K562 (cell line): ENCODE measurements around the gene AKIRIN1. TPM values are rescaled to one million over a fixed set of nuclear protein-coding genes. Genes with fewer than 3 reads are reported as not detected.

ENCODE experiments used
- ATAC-seq: fragments of 200-7000 bp; cut with Tn5 transposase; 3 replicates; pipeline ENCODE4 v1.9.1; 2020; ENCODE audit warnings: moderate library complexity
- BruUV-seq: library from RNA; stranded (reverse); fragments of 400-500 nt; replicated peaks from 2 replicates; lab custom pipeline; 2021; lab: Mats Ljungman, UMichigan
- CTCF ChIA-PET: fragments of 300-600 bp; formaldehyde crosslinking; extraction: SDS; loops from one replicate; lab custom pipeline; 2021; ENCODE audit warnings: low intra/inter-chr PET ratio; lab: Yijun Ruan, JAX
- POLR2A ChIA-PET: fragments of 300-600, 350-650 bp; sonication (Branson Sonifier 250); formaldehyde crosslinking; extraction: SDS; loops from one replicate; lab custom pipeline; 2021; ENCODE audit warnings: antibody characterized with exemption, inconsistent platforms; lab: Yijun Ruan, JAX
- DNase-seq, 4 experiments: peaks; one replicate each; pipeline versions ENCODE4 v3.0.0 to v3.0.0-alpha.2; 2011 to 2018; ENCODE audit warnings: low spot score in 3 of 4, mixed read lengths in 3 of 4; ENCODE audit errors: extremely low read depth in 1 of 4
- FAIRE-seq: peaks from 2 replicates; lab custom pipeline; 2011; peaks lifted over from hg19 to GRCh38; lab: Jason Lieb, UNC
- H2AFZ ChIP-seq: 2 replicates; pipeline ENCODE4 v1.6.0; 2011; ENCODE audit warnings: low read depth, low read length, control low read depth, inconsistent platforms
- H3K27ac ChIP-seq: fragments of 200-600 bp; 3 replicates; pipeline ENCODE4 v1.8.0; 2011; ENCODE audit warnings: low read depth, mild to moderate bottlenecking, control low read depth, inconsistent platforms, low read length, moderate library complexity, mixed read lengths; ENCODE audit errors: extremely low read depth
- H3K27me3 ChIP-seq, 2 experiments: fragments of 300-600 bp in 1 of 2; 2 replicates in 1 of 2; 3 replicates in 1 of 2; pipeline versions ENCODE4 v1.6.0 to v1.8.0; 2011; ENCODE audit warnings: inconsistent platforms in 2 of 2, low read length in 2 of 2, mild to moderate bottlenecking in 1 of 2, mixed read lengths in 1 of 2, moderate library complexity in 1 of 2; ENCODE audit not compliant: control insufficient read depth in 2 of 2, insufficient read depth in 2 of 2
- H3K36me3 ChIP-seq: fragments of 300-600 bp; 3 replicates; pipeline ENCODE4 v1.8.0; 2011; ENCODE audit warnings: mild to moderate bottlenecking, low read length, inconsistent platforms; ENCODE audit not compliant: control insufficient read depth, insufficient read depth
- H3K4me1 ChIP-seq, 2 experiments: fragments of 200-600 bp in 1 of 2; replicated peaks in 1 of 2; 2 replicates in 1 of 2; 3 replicates in 1 of 2; pipeline versions ENCODE4 v1.5.1 to v1.8.0; 2011; ENCODE audit warnings: inconsistent platforms in 2 of 2, low read length in 2 of 2, mild to moderate bottlenecking in 1 of 2, mixed read lengths in 1 of 2, moderate library complexity in 1 of 2; ENCODE audit not compliant: control insufficient read depth in 2 of 2, insufficient read depth in 2 of 2
- H3K4me2 ChIP-seq: 2 replicates; pipeline ENCODE4 v1.6.1; 2011; ENCODE audit warnings: low read length, control low read depth, inconsistent platforms, mixed read lengths; ENCODE audit not compliant: insufficient read depth
- H3K4me3 ChIP-seq: fragments of 200-600 bp; sonication (generic), shearing (Covaris generic); 2 replicates; pipeline ENCODE4 v1.5.1; 2016; ENCODE audit warnings: control low read depth, inconsistent platforms
- H3K79me2 ChIP-seq: fragments of 200-600 bp; 3 replicates; pipeline ENCODE4 v1.8.0; 2011; ENCODE audit warnings: low read length, inconsistent platforms; ENCODE audit not compliant: control insufficient read depth, insufficient read depth
- H3K9ac ChIP-seq, 2 experiments: 2 replicates each; pipeline versions ENCODE4 v1.6.0 to v1.6.1; 2011; ENCODE audit warnings: low read depth in 2 of 2, low read length in 2 of 2, control low read depth in 1 of 2, inconsistent platforms in 1 of 2, mild to moderate bottlenecking in 1 of 2, mixed read lengths in 1 of 2; ENCODE audit not compliant: insufficient read depth in 1 of 2
- H3K9me1 ChIP-seq: one replicate; pipeline ENCODE4 v1.6.0; 2011; ENCODE audit warnings: inconsistent platforms, mild to moderate bottlenecking, low read length, moderate library complexity; ENCODE audit not compliant: control insufficient read depth, insufficient read depth
- H3K9me3 ChIP-seq: replicated peaks from 2 replicates; pipeline ENCODE4 v1.5.1; 2011; ENCODE audit warnings: low read depth, low read length, inconsistent platforms; ENCODE audit not compliant: control insufficient read depth, insufficient read depth
- H4K20me1 ChIP-seq: replicated peaks from 2 replicates; pipeline ENCODE4 v1.6.1; 2011; ENCODE audit warnings: low read length, inconsistent platforms, mixed read lengths; ENCODE audit not compliant: control insufficient read depth, insufficient read depth
- DEAF1 ChIP-seq: fragments of 450-650 bp; formaldehyde crosslinking; IDR thresholded peaks from 2 replicates; pipeline ENCODE4 v1.4.0; 2020; ENCODE audit warnings: mild to moderate bottlenecking, moderate library complexity
- ELF2 ChIP-seq: fragments of 250-450 bp; sonication (Bioruptor Pico); IDR thresholded peaks from 2 replicates; pipeline ENCODE4 v1.5.0; 2021; ENCODE audit warnings: mild to moderate bottlenecking
- PREB ChIP-seq: sonication (generic); formaldehyde crosslinking; IDR thresholded peaks from 2 replicates; pipeline ENCODE4 v1.8.1; 2023; ENCODE audit warnings: mild to moderate bottlenecking, missing genetic modification reagents
- ZC3H11A ChIP-seq: IDR thresholded peaks from 2 replicates; pipeline ENCODE4 v1.6.1; 2012; ENCODE audit warnings: low read depth, low read length, improper control_type of control experiment
- ZNF133 ChIP-seq: fragments of 250-450 bp; sonication (Bioruptor Pico); IDR thresholded peaks from 2 replicates; pipeline ENCODE4 v1.4.0; 2020; ENCODE audit warnings: mild to moderate bottlenecking
- WGBS: fragments of 100-300 bp; shearing (Covaris generic); methylation state at CpG from one replicate; pipeline ENCODE4 v1.1.6; 2016; ENCODE audit warnings: low coverage, mixed read lengths; ENCODE audit not compliant: insufficient coverage; ENCODE audit errors: missing lambda C conversion rate; 5-methylcytosine and 5-hydroxymethylcytosine counted together
- in situ Hi-C: fragments of 300-500 bp; cut with MboI; formaldehyde crosslinking; loops from 4 replicates; pipeline ENCODE4 v1.15.0; 2018; ENCODE audit warnings: inconsistent platforms, mixed read lengths
- intact Hi-C: fragments of 100-400 bp; cut with micrococcal nuclease; formaldehyde crosslinking; loops from 2 replicates; pipeline ENCODE4 v1.14.2; 2022
- polyA plus RNA-seq, 8 experiments: library from polyadenylated mRNA; depleted of rRNA in 4 of 8; stranded (reverse) in 5 of 8; unstranded in 3 of 8; fragments of >200 nt; fragmentation: Nextera tagmentation in 2 of 8; fragmentation: Illumina TruSeq in 1 of 8; extraction: Ambion mirVana in 2 of 8; extraction: Trizol in 1 of 8; gene quantifications; 2 replicates each; pipeline versions ENCODE4 v1.2.1 to v1.2.3, GENCODE V29; 2011 to 2014; ENCODE audit warnings: inconsistent platforms in 1 of 8, missing spikeins in 1 of 8
- total RNA-seq, 7 experiments: library from RNA; depleted of rRNA in 6 of 7; stranded (reverse); fragments of >200 nt in 6 of 7; fragmentation: Illumina TruSeq in 2 of 7; extraction: Trizol in 2 of 7; gene quantifications; 2 replicates each; pipeline versions ENCODE4 v1.2.1 to v1.2.3, GENCODE V29; 2011 to 2021; ENCODE audit warnings: low replicate concordance in 1 of 7

AKIRIN1 gene
- total and polyA plus RNA-seq, 9 of the 15 experiments (the other 6 are each of a cell fraction or from before 2014, with no cell fraction given), result 11.5 to 139 (median 83.4) TPM

GRCh38 chr1:38944547-38944946 is 46.5 kb upstream of the AKIRIN1 start (continued):
- TF ChIP-seq DEAF1 (no peak), ELF2 (CRISPR knock-in tag) (no peak), ZNF133 (CRISPR knock-in tag) (no peak)

- in situ Hi-C loops (no loop called here), intact Hi-C loops (no loop called here)
- no TSS peak for BruUV-seq
- Histone ChIP-seq H4K20me1 (no peaks in the 10 kb centered on the region), H3K4me1 (peaks cover 7 to 9% of the 10 kb centered on the region in 2 experiments; a peak in 4 of 5 replicates), H3K36me3 (no peaks in the 10 kb centered on the region), H3K4me2 (no peak overlapping the region), H3K9me1 (no peaks in the 10 kb centered on the region), H3K27me3 (no peaks in the 10 kb centered on the region), H3K4me3 (no peak overlapping the region), H3K9ac (no peak overlapping the region), H3K9me3 (no peaks in the 10 kb centered on the region), H3K27ac (no peak overlapping the region), H2AFZ (no peak overlapping the region), H3K79me2 (no peaks in the 10 kb centered on the region)
- WGBS, result 50% methylated on average over 2 of the region's 2 CpGs
- DNase-seq, result no peak
- CTCF ChIA-PET, result no interaction called here
- TF ChIP-seq PREB (CRISPR knock-in tag), result no peak
- TF ChIP-seq ZC3H11A, result no peak
- ATAC-seq, result no peak
- FAIRE-seq, result no peak
- POLR2A ChIA-PET, result interaction anchor here (0.6 to 0.7 kb wide), 5 partner anchors 19 to 271 kb away, joined by 3 to 4 read pairs (median 3); no protein-coding TSS in a partner anchor
Observed at GRCh38 chr1:38950553-38950952, 40.5 kb upstream of the AKIRIN1 start.
